Left ventricle myocardium inferior (tissue), 1 donor: ENCODE results near the gene EDARADD. TPM values are rescaled to one million over a fixed set of nuclear protein-coding genes. Genes with fewer than 3 reads are reported as not detected.

Experiments used
- DNase-seq: peaks from one replicate; pipeline ENCODE4 v3.0.0-alpha.2; 2020
- H3K27ac ChIP-seq: fragments of 200-600 bp; replicated peaks from 2 replicates; pipeline ENCODE4 v1.8.0; 2021
- H3K27me3 ChIP-seq: fragments of 200-600 bp; 2 replicates; pipeline ENCODE4 v1.8.0; 2021; ENCODE audit warnings: low read depth
- H3K36me3 ChIP-seq: fragments of 200-600 bp; 2 replicates; pipeline ENCODE4 v1.8.0; 2021
- H3K4me1 ChIP-seq: fragments of 200-600 bp; 2 replicates; pipeline ENCODE4 v1.8.0; 2021
- H3K4me3 ChIP-seq: fragments of 200-600 bp; 2 replicates; pipeline ENCODE4 v1.8.0; 2021; ENCODE audit warnings: mild to moderate bottlenecking, moderate library complexity
- H3K9me3 ChIP-seq: fragments of 200-600 bp; replicated peaks from 2 replicates; pipeline ENCODE4 v1.8.0; 2021
- CTCF ChIP-seq: fragments of 200-600 bp; IDR thresholded peaks from 2 replicates; pipeline ENCODE4 v1.8.0; 2021; ENCODE audit warnings: antibody characterized with exemption, mild to moderate bottlenecking, borderline replicate concordance
- intact Hi-C: fragments of 100-400 bp; cut with micrococcal nuclease; formaldehyde crosslinking; loops from one replicate; pipeline ENCODE4 v1.11.0; 2022
- total RNA-seq: library from RNA; stranded (reverse); fragmentation: NEBNext Ultra II Directional; extraction: Animal tissue kit (Norgen Biotek cat#: 25700); gene quantifications from one replicate; pipeline ENCODE4 v1.2.1, GENCODE V29; 2021
- donor health status: DM: no; HTN: yes; CAD: no; lungs with severe emphysema.

EDARADD gene
- total RNA-seq, 1 donor from 2014 or later = 1.4 TPM

- no peak for DNase-seq
- Histone ChIP-seq H3K4me1 (peaks cover 10% of the 10 kb centered on the region), H3K36me3 (no peaks in the 10 kb centered on the region), H3K9me3 (no peaks in the 10 kb centered on the region), H3K27me3 (peaks cover 7% of the 10 kb centered on the region), H3K4me3 (no peak overlapping the region), H3K27ac (no peak overlapping the region)
- intact Hi-C loops = no loop called here
- TF ChIP-seq CTCF = no peak
Measured at GRCh38 chr1:236467327-236467641, 73.2 kb downstream of the EDARADD start.

- Histone ChIP-seq H3K4me3 (no peak overlapping the region), H3K36me3 (no peaks in the 10 kb centered on the region), H3K9me3 (no peaks in the 10 kb centered on the region), H3K27ac (no peak overlapping the region), H3K4me1 (peaks cover 15% of the 10 kb centered on the region), H3K27me3 (peaks cover 7% of the 10 kb centered on the region)
- TF ChIP-seq CTCF = no peak
- DNase-seq = no peak
- intact Hi-C loops = no loop called here
Measured at GRCh38 chr1:236468625-236469024, 74.5 kb downstream of the EDARADD start.

- H3K27ac ChIP-seq = no peak overlapping the region
- H3K9me3 ChIP-seq = no peaks in the 10 kb centered on the region
- no peak for TF ChIP-seq CTCF
- no peaks in the 10 kb centered on the region for H3K36me3 ChIP-seq
- intact Hi-C loops = no loop called here
- DNase-seq = no peak
- peaks cover 15% of the 10 kb centered on the region for H3K4me1 ChIP-seq
- H3K27me3 ChIP-seq = peaks cover 7% of the 10 kb centered on the region
- H3K4me3 ChIP-seq = no peak overlapping the region
Measured at GRCh38 chr1:236469466-236469865, 75.4 kb downstream of the EDARADD start.

GRCh38 chr1:236471096-236471495 lies 77.0 kb downstream of the EDARADD start:
- Histone ChIP-seq H3K4me1 (peaks cover 15% of the 10 kb centered on the region), H3K36me3 (no peaks in the 10 kb centered on the region), H3K9me3 (no peaks in the 10 kb centered on the region), H3K27ac (no peak overlapping the region), H3K27me3 (no peaks in the 10 kb centered on the region), H3K4me3 (no peak overlapping the region)
- intact Hi-C loops = no loop called here
- DNase-seq = no peak
- TF ChIP-seq CTCF = no peak

GRCh38 chr1:236471653-236472052 lies 77.6 kb downstream of the EDARADD start:
- Histone ChIP-seq H3K9me3 (no peaks in the 10 kb centered on the region), H3K27me3 (no peaks in the 10 kb centered on the region), H3K27ac (no peak overlapping the region), H3K4me1 (peaks cover 15% of the 10 kb centered on the region), H3K36me3 (no peaks in the 10 kb centered on the region), H3K4me3 (no peak overlapping the region)
- TF ChIP-seq CTCF = no peak
- intact Hi-C loops = no loop called here
- no peak for DNase-seq
